Measurements from ENCODE around the gene PBX1.

PBX1 gene

DNA sequence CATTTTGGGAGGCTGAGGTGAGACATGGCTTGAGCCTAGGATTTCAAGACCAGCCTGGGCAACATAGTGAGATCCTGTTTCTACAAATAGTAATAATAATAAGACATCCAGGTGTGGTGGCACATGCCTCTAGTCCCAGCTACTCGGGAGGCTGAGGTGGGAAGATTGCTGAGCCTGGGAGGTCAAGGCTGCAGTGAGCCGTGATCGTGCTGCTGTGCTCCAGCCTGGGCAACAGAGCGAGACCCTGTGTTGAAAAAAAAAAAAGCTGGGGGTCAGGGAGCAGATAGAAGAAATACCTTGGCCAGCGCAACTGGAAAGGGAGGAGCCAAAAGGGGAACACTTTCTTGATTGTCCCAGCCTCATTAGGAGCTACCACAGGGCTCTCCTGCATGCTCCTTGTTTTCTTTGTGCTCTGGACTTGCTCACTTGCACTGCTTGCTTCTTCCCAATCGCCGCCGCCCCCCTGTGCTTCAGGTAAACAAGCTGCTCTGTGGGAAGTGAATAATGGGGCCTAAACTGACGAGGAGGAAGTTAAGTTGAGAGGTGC is 31.1 kb downstream of the PBX1 start (continued):
- TF ChIP-seq, protein P1, sequence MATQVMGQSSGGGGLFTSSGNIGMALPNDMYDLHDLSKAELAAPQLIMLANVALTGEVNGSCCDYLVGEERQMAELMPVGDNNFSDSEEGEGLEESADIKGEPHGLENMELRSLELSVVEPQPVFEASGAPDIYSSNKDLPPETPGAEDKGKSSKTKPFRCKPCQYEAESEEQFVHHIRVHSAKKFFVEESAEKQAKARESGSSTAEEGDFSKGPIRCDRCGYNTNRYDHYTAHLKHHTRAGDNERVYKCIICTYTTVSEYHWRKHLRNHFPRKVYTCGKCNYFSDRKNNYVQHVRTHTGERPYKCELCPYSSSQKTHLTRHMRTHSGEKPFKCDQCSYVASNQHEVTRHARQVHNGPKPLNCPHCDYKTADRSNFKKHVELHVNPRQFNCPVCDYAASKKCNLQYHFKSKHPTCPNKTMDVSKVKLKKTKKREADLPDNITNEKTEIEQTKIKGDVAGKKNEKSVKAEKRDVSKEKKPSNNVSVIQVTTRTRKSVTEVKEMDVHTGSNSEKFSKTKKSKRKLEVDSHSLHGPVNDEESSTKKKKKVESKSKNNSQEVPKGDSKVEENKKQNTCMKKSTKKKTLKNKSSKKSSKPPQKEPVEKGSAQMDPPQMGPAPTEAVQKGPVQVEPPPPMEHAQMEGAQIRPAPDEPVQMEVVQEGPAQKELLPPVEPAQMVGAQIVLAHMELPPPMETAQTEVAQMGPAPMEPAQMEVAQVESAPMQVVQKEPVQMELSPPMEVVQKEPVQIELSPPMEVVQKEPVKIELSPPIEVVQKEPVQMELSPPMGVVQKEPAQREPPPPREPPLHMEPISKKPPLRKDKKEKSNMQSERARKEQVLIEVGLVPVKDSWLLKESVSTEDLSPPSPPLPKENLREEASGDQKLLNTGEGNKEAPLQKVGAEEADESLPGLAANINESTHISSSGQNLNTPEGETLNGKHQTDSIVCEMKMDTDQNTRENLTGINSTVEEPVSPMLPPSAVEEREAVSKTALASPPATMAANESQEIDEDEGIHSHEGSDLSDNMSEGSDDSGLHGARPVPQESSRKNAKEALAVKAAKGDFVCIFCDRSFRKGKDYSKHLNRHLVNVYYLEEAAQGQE (tag by site-specific recombination; IDR thresholded peaks at IDR 0.05) = peak; percentile 91
- TF ChIP-seq ZNF157 (tag by site-specific recombination; IDR thresholded peaks at IDR 0.05) = no peak
- peak; percentile 43; the same call in 1 of the 2 replicates for TF ChIP-seq OSR2 (tag by site-specific recombination; IDR thresholded peaks at IDR 0.05)
- TF ChIP-seq, protein P2, sequence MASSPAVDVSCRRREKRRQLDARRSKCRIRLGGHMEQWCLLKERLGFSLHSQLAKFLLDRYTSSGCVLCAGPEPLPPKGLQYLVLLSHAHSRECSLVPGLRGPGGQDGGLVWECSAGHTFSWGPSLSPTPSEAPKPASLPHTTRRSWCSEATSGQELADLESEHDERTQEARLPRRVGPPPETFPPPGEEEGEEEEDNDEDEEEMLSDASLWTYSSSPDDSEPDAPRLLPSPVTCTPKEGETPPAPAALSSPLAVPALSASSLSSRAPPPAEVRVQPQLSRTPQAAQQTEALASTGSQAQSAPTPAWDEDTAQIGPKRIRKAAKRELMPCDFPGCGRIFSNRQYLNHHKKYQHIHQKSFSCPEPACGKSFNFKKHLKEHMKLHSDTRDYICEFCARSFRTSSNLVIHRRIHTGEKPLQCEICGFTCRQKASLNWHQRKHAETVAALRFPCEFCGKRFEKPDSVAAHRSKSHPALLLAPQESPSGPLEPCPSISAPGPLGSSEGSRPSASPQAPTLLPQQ (tag by site-specific recombination; IDR thresholded peaks at IDR 0.05) = 0 out of 2 replicates have a peak, but pooled peaks have one; percentile 5
- TF ChIP-seq ZNF629 (tag by site-specific recombination; IDR thresholded peaks at IDR 0.05) = no peak
- no peak for TF ChIP-seq GLI4 (tag by site-specific recombination; IDR thresholded peaks at IDR 0.05)
- no peak for TF ChIP-seq ZNF571 (tag by site-specific recombination; IDR thresholded peaks at IDR 0.05)
- TF ChIP-seq ZBTB7A (tag by site-specific recombination; IDR thresholded peaks at IDR 0.05; ENCODE audit: low read depth) = no peak
- TF ChIP-seq ZIC2 (tag by site-specific recombination; IDR thresholded peaks at IDR 0.05) = peak; percentile 94
- no peak for TF ChIP-seq ZNF335 (tag by site-specific recombination; conservative IDR thresholded peaks at IDR 0.05)
- no peak for TF ChIP-seq ZSCAN23 (tag by site-specific recombination; IDR thresholded peaks at IDR 0.05)
- no peak for TF ChIP-seq ZNF174 (tag by site-specific recombination; IDR thresholded peaks at IDR 0.05)
- TF ChIP-seq ZBTB8A (tag by site-specific recombination; IDR thresholded peaks at IDR 0.05) = no peak
- TF ChIP-seq, protein P3, sequence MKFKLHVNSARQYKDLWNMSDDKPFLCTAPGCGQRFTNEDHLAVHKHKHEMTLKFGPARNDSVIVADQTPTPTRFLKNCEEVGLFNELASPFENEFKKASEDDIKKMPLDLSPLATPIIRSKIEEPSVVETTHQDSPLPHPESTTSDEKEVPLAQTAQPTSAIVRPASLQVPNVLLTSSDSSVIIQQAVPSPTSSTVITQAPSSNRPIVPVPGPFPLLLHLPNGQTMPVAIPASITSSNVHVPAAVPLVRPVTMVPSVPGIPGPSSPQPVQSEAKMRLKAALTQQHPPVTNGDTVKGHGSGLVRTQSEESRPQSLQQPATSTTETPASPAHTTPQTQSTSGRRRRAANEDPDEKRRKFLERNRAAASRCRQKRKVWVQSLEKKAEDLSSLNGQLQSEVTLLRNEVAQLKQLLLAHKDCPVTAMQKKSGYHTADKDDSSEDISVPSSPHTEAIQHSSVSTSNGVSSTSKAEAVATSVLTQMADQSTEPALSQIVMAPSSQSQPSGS (tag by site-specific recombination; IDR thresholded peaks at IDR 0.05; ENCODE audit: low read depth) = no peak
- no peak for TF ChIP-seq ZNF140 (tag by site-specific recombination; IDR thresholded peaks at IDR 0.05)
- TF ChIP-seq ZNF223 (tag by site-specific recombination; IDR thresholded peaks at IDR 0.05) = no peak
- TF ChIP-seq ZNF391 (tag by site-specific recombination; IDR thresholded peaks at IDR 0.05; ENCODE audit: borderline replicate concordance, low read depth) = no peak
- 0 out of 2 replicates have a peak, but pooled peaks have one; percentile 0 for TF ChIP-seq SP7 (tag by site-specific recombination; IDR thresholded peaks at IDR 0.05)
- no peak for TF ChIP-seq ZNF112 (tag by site-specific recombination; IDR thresholded peaks at IDR 0.05)
- TF ChIP-seq, protein P4, sequence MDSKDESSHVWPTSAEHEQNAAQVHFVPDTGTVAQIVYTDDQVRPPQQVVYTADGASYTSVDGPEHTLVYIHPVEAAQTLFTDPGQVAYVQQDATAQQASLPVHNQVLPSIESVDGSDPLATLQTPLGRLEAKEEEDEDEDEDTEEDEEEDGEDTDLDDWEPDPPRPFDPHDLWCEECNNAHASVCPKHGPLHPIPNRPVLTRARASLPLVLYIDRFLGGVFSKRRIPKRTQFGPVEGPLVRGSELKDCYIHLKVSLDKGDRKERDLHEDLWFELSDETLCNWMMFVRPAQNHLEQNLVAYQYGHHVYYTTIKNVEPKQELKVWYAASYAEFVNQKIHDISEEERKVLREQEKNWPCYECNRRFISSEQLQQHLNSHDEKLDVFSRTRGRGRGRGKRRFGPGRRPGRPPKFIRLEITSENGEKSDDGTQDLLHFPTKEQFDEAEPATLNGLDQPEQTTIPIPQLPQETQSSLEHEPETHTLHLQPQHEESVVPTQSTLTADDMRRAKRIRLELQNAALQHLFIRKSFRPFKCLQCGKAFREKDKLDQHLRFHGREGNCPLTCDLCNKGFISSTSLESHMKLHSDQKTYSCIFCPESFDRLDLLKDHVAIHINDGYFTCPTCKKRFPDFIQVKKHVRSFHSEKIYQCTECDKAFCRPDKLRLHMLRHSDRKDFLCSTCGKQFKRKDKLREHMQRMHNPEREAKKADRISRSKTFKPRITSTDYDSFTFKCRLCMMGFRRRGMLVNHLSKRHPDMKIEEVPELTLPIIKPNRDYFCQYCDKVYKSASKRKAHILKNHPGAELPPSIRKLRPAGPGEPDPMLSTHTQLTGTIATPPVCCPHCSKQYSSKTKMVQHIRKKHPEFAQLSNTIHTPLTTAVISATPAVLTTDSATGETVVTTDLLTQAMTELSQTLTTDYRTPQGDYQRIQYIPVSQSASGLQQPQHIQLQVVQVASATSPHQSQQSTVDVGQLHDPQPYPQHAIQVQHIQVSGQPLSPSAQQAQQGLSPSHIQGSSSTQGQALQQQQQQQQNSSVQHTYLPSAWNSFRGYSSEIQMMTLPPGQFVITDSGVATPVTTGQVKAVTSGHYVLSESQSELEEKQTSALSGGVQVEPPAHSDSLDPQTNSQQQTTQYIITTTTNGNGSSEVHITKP (tag by site-specific recombination; IDR thresholded peaks at IDR 0.05) = peak; percentile 84
